ENCODE measurements around the gene DHRS7B.
A peak's percentile ranks its signal among the peaks of the same experiment; 100 is the strongest.
"Not testable (repeated sequence)": the region's sequence is repeated elsewhere in the genome, so short reads cannot be mapped to it uniquely, and the experiment has no call there.

DHRS7B gene

GRCh38 chr17:21098934-21099689 lies 27.7 kb upstream of the DHRS7B start:
- Histone ChIP-seq H3K9ac (ENCODE audit: low read depth, low read length) (peak overlapping the region; percentile 94), H3K36me3 (ENCODE audit: insufficient read depth, low read length) (no peaks in the 10 kb centered on the region), H3K4me1 (ENCODE audit: insufficient read depth, low read length) (no peaks in the 10 kb centered on the region), H3K9me3 (ENCODE audit: control insufficient read depth, insufficient read depth, low read length) (no peaks in the 10 kb centered on the region)

DNA sequence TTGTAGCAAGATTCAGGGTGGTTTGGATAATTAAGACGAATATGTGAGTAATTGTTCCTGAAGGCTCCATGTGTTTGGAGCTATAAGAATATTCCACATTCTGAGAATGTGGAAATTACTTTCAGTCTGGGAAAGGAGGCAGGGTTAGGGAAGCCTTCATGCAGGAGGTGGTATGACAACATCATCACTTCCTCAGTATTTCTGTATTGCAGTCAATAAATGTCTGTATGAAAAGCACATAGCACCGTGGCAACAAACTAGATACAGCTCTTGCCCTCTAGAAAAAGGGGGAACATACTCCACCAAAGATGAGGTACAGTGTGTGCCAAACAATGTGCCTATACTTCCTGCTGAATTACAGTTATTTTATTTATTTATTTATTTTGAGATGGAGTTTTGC lies 26.1 kb upstream of the DHRS7B start:
- Histone ChIP-seq H3K9me3 (ENCODE audit: control insufficient read depth, insufficient read depth, low read length) (no peaks in the 10 kb centered on the region; the same call in 1 of the 2 replicates), H3K36me3 (ENCODE audit: insufficient read depth, low read length) (no peaks in the 10 kb centered on the region), H3K9ac (ENCODE audit: low read depth, low read length) (no peak overlapping the region), H3K4me1 (ENCODE audit: insufficient read depth, low read length) (no peaks in the 10 kb centered on the region)

DNA sequence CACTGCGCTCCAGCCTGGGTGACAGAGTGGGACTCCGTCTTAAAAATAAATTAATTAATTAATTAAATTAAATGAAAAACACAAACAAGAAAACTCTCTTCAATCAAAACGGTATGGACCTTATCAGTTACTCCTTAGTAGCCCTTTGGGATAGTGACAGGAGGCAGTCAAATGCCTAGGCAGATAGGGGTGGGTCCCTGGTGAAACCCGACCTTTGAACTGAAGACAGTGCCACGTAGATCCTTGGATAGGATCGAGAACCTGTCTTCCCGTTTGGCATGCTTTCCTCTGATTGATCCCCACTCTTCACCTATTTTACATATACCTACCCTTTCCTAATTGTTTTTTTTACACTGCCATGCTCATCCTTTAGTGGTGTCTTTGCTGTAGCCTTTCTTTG lies 22.2 kb upstream of the DHRS7B start:
- Histone ChIP-seq H3K4me1 (ENCODE audit: insufficient read depth, low read length) (peaks cover 18% of the 10 kb centered on the region), H3K9me3 (ENCODE audit: control insufficient read depth, insufficient read depth, low read length) (no peaks in the 10 kb centered on the region; the same call in 1 of the 2 replicates), H3K36me3 (ENCODE audit: insufficient read depth, low read length) (no peaks in the 10 kb centered on the region), H3K9ac (ENCODE audit: low read depth, low read length) (no peak overlapping the region)

- Histone ChIP-seq H3K4me1 (ENCODE audit: insufficient read depth, low read length) (peaks cover 18% of the 10 kb centered on the region), H3K9ac (ENCODE audit: low read depth, low read length) (no peak overlapping the region), H3K9me3 (ENCODE audit: control insufficient read depth, insufficient read depth, low read length) (no peaks in the 10 kb centered on the region; the same call in 1 of the 2 replicates), H3K36me3 (ENCODE audit: insufficient read depth, low read length) (no peaks in the 10 kb centered on the region)
Measured at GRCh38 chr17:21105064-21105894, 21.5 kb upstream of the DHRS7B start.

GRCh38 chr17:21106316-21106715 lies 20.4 kb upstream of the DHRS7B start:
- H3K9ac ChIP-seq (ENCODE audit: low read depth, low read length): no peak overlapping the region
- no peaks in the 10 kb centered on the region for H3K36me3 ChIP-seq (ENCODE audit: insufficient read depth, low read length)
- H3K9me3 ChIP-seq (ENCODE audit: control insufficient read depth, insufficient read depth, low read length): no peaks in the 10 kb centered on the region; the same call in 1 of the 2 replicates
- peaks cover 22% of the 10 kb centered on the region for H3K4me1 ChIP-seq (ENCODE audit: insufficient read depth, low read length)

DNA sequence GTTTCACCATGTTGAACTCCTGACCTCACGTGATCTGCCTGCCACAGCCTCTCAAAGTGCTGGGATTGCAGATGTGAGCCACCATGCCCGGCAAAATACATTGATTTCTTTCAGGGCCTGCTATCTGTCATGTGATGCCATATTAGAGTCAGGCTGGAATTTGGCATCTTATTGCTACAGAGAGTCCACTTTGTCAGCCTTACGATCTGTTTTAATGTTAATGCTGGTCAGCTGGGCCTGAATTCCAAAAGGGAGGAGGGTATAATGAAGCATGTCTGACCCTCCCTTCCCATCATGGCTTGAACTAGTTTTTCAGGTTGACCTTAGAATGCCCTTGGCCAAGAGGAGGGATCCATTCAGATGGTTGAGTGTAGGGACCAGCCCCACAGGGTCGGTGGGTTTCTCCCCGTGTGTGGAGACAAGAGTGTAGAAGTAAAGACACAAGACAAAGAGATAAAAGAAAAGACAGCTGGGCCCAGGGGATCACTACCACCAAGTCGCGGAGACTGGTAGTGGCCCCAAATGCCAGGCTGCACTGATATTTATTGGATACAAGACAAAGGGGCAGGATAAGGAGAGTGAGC lies 19.6 kb upstream of the DHRS7B start:
- H3K4me1 ChIP-seq (ENCODE audit: insufficient read depth, low read length): peaks cover 22% of the 10 kb centered on the region
- not testable (repeated sequence) for H3K9ac ChIP-seq (ENCODE audit: low read depth, low read length); H3K9me3 ChIP-seq (ENCODE audit: control insufficient read depth, insufficient read depth, low read length); H3K36me3 ChIP-seq (ENCODE audit: insufficient read depth, low read length)

- no peaks in the 10 kb centered on the region; the same call in 1 of the 2 replicates for H3K9me3 ChIP-seq (ENCODE audit: control insufficient read depth, insufficient read depth, low read length)
- peaks cover 22% of the 10 kb centered on the region for H3K4me1 ChIP-seq (ENCODE audit: insufficient read depth, low read length)
- no peak overlapping the region for H3K9ac ChIP-seq (ENCODE audit: low read depth, low read length)
- H3K36me3 ChIP-seq (ENCODE audit: insufficient read depth, low read length): no peaks in the 10 kb centered on the region
Measured at GRCh38 chr17:21108651-21109050, 18.1 kb upstream of the DHRS7B start.

DNA sequence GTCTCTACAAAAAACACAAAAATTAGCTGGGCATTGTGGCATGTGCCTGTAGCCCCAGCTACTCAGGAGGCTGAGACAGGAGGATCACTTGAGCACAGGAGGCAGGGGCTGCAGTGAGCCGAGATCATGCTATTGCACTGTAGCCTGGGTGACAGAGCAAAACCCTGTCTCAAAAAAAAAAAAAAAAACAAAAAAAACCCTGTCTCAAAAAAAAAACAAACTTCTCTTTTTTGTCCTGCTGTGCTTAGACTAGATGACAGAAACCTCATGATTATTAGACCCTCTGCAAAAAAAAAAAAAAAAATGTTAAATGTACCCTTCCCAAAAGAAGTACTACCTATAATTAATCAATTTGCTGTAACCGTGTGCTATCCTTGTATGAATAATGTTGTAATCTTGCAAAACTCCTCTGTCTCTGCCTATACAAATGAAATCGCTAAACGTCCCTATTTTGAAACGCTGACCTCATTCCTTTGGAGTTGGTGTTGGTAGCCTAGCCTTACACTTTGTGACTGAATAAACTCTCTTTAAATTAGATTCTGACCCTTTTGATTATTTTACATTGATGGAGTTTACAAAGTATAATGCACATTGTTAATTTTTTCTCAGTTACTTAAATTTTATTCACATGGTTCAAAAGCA lies 13.6 kb upstream of the DHRS7B start:
- no peak overlapping the region for H3K9ac ChIP-seq (ENCODE audit: low read depth, low read length)
- H3K36me3 ChIP-seq (ENCODE audit: insufficient read depth, low read length): no peaks in the 10 kb centered on the region
- H3K4me1 ChIP-seq (ENCODE audit: insufficient read depth, low read length): peaks cover 13% of the 10 kb centered on the region
- no peaks in the 10 kb centered on the region for H3K9me3 ChIP-seq (ENCODE audit: control insufficient read depth, insufficient read depth, low read length)

- no peak overlapping the region for H3K9ac ChIP-seq (ENCODE audit: low read depth, low read length)
- H3K9me3 ChIP-seq (ENCODE audit: control insufficient read depth, insufficient read depth, low read length): no peaks in the 10 kb centered on the region
- peaks cover 13% of the 10 kb centered on the region for H3K4me1 ChIP-seq (ENCODE audit: insufficient read depth, low read length)
- no peaks in the 10 kb centered on the region for H3K36me3 ChIP-seq (ENCODE audit: insufficient read depth, low read length)
Measured at GRCh38 chr17:21113716-21114115, 13.0 kb upstream of the DHRS7B start.

GRCh38 chr17:21114791-21115190 lies 12.0 kb upstream of the DHRS7B start:
- H3K36me3 ChIP-seq (ENCODE audit: insufficient read depth, low read length); H3K4me1 ChIP-seq (ENCODE audit: insufficient read depth, low read length); H3K9ac ChIP-seq (ENCODE audit: low read depth, low read length); H3K9me3 ChIP-seq (ENCODE audit: control insufficient read depth, insufficient read depth, low read length): not testable (repeated sequence)

- no peaks in the 10 kb centered on the region for H3K36me3 ChIP-seq (ENCODE audit: insufficient read depth, low read length)
- H3K4me1 ChIP-seq (ENCODE audit: insufficient read depth, low read length): peaks cover 9% of the 10 kb centered on the region; the same call in 1 of the 2 replicates
- H3K9ac ChIP-seq (ENCODE audit: low read depth, low read length): no peak overlapping the region
- no peaks in the 10 kb centered on the region for H3K9me3 ChIP-seq (ENCODE audit: control insufficient read depth, insufficient read depth, low read length)
Measured at GRCh38 chr17:21119247-21119918, 7.4 kb upstream of the DHRS7B start.

DNA sequence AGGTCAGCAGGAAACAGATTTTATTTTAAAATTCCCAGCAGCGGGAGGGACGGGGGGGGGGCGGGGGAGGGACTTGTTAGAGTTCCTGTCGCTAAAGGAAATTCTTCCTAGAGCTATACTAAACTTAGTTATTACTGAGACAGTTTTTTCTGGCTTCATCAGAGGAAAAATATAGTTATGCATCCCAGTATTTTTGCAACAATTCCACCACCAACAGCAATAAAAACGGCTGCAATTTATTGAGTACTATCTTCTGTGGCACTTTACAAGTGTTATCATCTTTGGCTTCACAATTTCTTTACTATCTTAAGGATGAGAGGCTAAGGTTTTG lies 6.9 kb upstream of the DHRS7B start:
- H3K9ac ChIP-seq (ENCODE audit: low read depth, low read length): no peak overlapping the region
- H3K4me1 ChIP-seq (ENCODE audit: insufficient read depth, low read length): peaks cover 9% of the 10 kb centered on the region; the same call in 1 of the 2 replicates
- no peaks in the 10 kb centered on the region for H3K9me3 ChIP-seq (ENCODE audit: control insufficient read depth, insufficient read depth, low read length)
- no peaks in the 10 kb centered on the region for H3K36me3 ChIP-seq (ENCODE audit: insufficient read depth, low read length)

DNA sequence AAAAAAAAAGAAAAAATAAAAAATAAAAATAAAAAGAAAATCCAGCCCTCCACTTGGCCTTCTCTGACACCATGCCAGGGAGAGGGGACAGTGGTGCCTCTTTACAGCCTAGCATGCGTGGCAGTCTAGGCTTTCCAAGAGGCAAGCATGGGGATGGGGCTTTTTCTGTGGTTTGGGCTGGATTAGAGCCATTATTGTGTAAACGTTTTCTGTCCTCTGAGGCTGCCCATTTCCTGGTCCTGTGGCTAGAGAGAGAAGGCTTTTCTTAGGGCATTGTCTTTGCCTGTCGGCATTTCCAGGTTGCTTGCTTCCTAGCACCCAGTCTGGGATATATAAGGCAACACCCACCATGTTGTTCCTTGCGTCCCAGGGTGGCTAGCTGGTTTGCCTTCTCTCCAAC lies 2.7 kb upstream of the DHRS7B start:
- H3K9me3 ChIP-seq (ENCODE audit: control insufficient read depth, insufficient read depth, low read length): no peaks in the 10 kb centered on the region

GRCh38 chr17:21124517-21124916 lies 2.2 kb upstream of the DHRS7B start:
- H3K9ac ChIP-seq (ENCODE audit: low read depth, low read length); H3K9me3 ChIP-seq (ENCODE audit: control insufficient read depth, insufficient read depth, low read length); H3K4me1 ChIP-seq (ENCODE audit: insufficient read depth, low read length); H3K36me3 ChIP-seq (ENCODE audit: insufficient read depth, low read length): not testable (repeated sequence)

More for the DNA sequence above, 2.7 kb upstream of the DHRS7B start:
- H3K36me3 ChIP-seq (ENCODE audit: insufficient read depth, low read length): no peaks in the 10 kb centered on the region
- peaks cover 9% of the 10 kb centered on the region; the same call in 1 of the 2 replicates for H3K4me1 ChIP-seq (ENCODE audit: insufficient read depth, low read length)
- H3K9ac ChIP-seq (ENCODE audit: low read depth, low read length): no peak overlapping the region
